ENCODE results near the gene QTRT2.

GRCh38 chr3:114132500-114132899 lies 76.0 kb downstream of the QTRT2 start:
- TF ChIP-seq CTCF (conservative IDR thresholded peaks at IDR 0.05; ENCODE audit: low read length): no peak
- TF ChIP-seq EZH2phosphoT487 (IDR thresholded peaks at IDR 0.05; ENCODE audit: borderline replicate concordance, low read depth, low read length): no peak

All from OCI-LY7 (cell line).